Omental fat pad (tissue), 4 donors: ENCODE measurements around the gene ZCWPW1. TPM values are rescaled to one million over a fixed set of nuclear protein-coding genes. Genes with fewer than 3 reads are reported as not detected.

Experiments used
- ATAC-seq: fragments of 150-250 bp; one replicate; pipeline ENCODE4 v1.9.1; 2016; ENCODE audit warnings: mild to moderate bottlenecking, moderate library complexity; ENCODE audit not compliant: low FRiP score
- DNase-seq: peaks from one replicate; pipeline ENCODE4 v3.0.0-alpha.2; 2019; ENCODE audit warnings: low spot score
- CTCF ChIP-seq, 3 donors: fragments of 450-650 bp; IDR thresholded peaks; one replicate each; pipeline ENCODE4 v1.5.1; 2016 to 2017; ENCODE audit warnings: antibody characterized with exemption in 3 of 3, mild to moderate bottlenecking in 3 of 3, moderate library complexity in 2 of 3
- total RNA-seq, 4 donors: library from RNA; depleted of rRNA; stranded (reverse); fragments of >200 nt; gene quantifications; one replicate each; pipeline ENCODE4 v1.1.0, GENCODE V29; 2016

The ZCWPW1 gene
- total RNA-seq, 4 donors from 2014 or later = 2.8 to 5.8 (median 3.6) TPM

GRCh38 chr7:100431286-100431735 lies 2.8 kb upstream of the ZCWPW1 start:
- TF ChIP-seq CTCF (IDR thresholded peaks at IDR 0.05) = no peak
- DNase-seq (no peak), ATAC-seq (no peak)

GRCh38 chr7:100430493-100431285 lies 2.2 kb upstream of the ZCWPW1 start:
- no peak for TF ChIP-seq CTCF (IDR thresholded peaks at IDR 0.05)
- ATAC-seq (no peak), DNase-seq (no peak)

- ATAC-seq = peak; percentile 49
- no peak for TF ChIP-seq CTCF (IDR thresholded peaks at IDR 0.05)
- peak; percentile 99 for DNase-seq
Measured at GRCh38 chr7:100429637-100430492, 1.4 kb upstream of the ZCWPW1 start, which contains the start of gene MEPCE. Gene MEPCE, plus strand, starts transcription at chr7:100429831. Its CDS starts 188 bp downstream, at chr7:100430019.

GRCh38 chr7:100428967-100429636 lies 599 bp upstream of the ZCWPW1 start:
- no peak for TF ChIP-seq CTCF (IDR thresholded peaks at IDR 0.05)
- ATAC-seq = peak; percentile 89
- DNase-seq = peak; percentile 100

- DNase-seq = no peak
- no peak for ATAC-seq
- TF ChIP-seq CTCF (IDR thresholded peaks at IDR 0.05) = no peak
Measured at GRCh38 chr7:100427762-100428198, 723 bp downstream of the ZCWPW1 start.

- no peak for TF ChIP-seq CTCF (IDR thresholded peaks at IDR 0.05)
- DNase-seq (no peak), ATAC-seq (no peak)
Measured at GRCh38 chr7:100426516-100426915, 2.0 kb downstream of the ZCWPW1 start.
